ENCODE data around the gene RBMS1.
A peak's percentile ranks its signal among the peaks of the same experiment; 100 is the strongest.

The RBMS1 gene

DNA sequence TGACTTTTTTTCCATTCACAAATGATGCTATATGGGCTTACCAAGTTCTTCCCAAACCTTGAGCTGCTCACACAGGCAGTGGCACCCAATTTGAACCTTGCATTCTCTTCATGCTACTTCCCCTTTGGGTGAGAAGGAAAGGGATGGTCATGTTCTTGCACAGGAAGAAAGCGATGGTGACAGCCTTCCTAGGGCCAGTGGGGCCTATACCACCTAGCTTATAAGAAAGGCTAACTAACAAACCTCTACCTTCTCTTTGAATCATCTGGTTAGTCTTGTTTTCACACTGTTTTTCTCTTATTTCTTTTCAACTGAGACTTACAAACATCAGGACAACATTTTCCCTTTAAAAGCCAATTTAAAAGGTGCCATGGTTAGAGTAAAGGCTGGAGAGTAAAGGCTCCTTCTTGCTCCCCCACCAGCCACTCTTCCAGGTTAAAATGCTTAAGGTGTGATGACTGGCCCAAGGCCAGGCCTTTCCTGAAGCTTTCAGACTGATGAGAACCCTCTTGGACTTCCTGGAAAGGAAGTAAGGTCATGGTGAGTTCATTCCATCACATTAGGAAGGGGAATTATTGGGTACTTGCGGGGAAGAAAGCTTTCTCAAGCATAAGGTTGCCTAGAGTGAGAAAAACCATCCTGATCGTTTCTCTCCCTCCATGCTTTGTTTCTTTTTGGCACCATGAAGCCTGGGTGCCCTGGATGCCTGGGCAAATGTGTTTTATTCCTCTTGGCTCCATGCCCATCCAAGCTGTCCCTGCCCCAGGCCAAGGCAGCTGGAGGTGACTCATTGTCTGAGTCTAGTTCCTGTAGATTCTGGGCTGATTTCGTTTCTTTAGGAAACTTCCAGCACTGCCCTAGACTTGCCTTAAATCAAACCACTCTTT, 252.1 kb downstream of the RBMS1 start:
- peak; percentile 26 for DNase-seq

DNA sequence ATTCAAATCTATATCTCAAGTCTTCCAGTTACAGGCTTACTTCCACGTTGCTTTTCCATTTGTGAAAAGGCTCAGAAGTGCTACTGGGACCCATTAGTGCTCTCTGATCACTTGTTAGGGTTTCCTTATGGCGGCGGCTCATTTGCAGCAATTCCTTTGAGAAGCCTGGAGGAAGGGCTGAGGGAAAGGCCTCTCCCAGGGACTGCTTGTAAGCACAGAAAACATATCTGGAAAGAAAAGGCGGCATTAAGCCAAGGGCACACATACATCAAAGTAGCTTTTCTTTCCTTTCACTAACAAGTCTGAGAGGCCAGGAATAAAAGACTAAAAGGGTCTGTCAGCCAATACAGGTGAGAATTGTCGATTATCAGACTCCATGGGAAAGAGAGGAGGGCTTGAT, 254.2 kb downstream of the RBMS1 start:
- DNase-seq, result no peak

- no peak for DNase-seq
Observed at GRCh38 chr2:160238392-160238791, 255.2 kb downstream of the RBMS1 start.

GRCh38 chr2:160232905-160233475, 260.6 kb downstream of the RBMS1 start:
- no peak for DNase-seq

DNA sequence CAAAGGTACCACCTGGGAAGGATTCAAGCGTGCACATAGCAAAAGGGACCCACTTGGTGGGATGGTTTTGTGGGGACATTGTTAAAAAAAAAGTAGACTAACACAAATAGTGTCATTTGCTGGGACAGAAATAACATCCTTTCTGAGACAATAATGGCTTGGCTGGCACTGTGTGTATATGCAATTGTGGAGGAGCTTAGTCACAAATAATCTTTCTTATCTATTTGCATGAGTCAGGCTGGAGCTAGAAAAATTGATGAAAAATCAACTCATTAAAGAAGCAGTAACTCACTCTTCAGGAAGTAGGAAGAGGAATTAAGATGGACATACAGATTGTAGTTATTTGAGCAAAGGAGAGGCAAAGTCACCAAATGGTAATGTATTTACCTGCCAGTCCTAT, 264.0 kb downstream of the RBMS1 start:
- no peak for DNase-seq

- DNase-seq, result no peak
Observed at GRCh38 chr2:160228141-160228917, 265.3 kb downstream of the RBMS1 start.

DNA sequence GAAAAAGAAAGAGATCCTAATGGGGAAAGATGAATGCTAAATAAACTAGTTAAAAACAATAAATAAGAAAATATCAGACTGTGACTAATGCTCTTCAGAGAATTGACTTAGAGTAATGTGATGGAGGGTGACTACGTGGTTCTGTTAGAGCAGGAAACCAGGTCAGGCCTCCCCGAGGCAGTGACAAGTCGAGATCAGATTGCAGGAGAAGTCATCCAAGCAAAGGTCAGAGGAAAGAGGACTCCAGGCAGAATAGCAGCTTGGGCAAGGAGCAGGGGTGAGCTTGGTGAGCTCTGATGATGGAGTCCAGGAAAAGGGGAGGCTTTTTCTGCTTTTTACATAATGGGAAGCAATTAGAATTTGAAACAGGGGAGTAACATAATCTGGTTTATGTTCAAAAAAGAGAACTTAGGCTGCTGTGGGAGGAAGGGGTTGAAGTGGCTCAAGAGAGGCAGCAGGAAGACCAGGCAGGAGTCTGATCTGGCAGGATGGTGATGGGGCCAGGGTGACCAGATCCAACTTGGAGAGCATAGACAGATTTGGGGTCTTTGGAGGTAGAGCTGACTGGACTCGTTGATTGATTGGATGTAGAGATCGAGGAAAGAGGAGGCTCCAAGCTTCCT, 266.2 kb downstream of the RBMS1 start:
- DNase-seq, result no peak

DNA sequence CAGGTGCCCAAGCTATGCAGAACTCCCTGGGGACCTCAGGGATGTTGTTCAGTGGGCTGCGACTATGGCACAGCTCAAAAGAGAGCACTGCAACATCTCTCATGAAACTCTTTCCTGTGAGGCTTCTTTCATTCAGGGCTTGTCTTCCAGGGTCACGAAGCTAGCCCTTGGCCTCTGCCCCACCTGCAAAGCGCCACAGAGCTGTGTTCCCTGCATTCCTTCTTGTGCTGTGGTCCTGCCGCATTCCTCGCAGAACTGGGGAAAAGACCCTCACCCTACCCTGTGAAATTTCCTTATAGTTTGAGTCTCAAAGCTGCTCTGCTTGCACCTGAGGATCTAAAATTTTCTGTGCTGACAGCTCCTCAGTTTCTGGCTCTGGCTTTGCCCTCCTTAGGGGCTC, 267.2 kb downstream of the RBMS1 start:
- no peak for DNase-seq

DNA sequence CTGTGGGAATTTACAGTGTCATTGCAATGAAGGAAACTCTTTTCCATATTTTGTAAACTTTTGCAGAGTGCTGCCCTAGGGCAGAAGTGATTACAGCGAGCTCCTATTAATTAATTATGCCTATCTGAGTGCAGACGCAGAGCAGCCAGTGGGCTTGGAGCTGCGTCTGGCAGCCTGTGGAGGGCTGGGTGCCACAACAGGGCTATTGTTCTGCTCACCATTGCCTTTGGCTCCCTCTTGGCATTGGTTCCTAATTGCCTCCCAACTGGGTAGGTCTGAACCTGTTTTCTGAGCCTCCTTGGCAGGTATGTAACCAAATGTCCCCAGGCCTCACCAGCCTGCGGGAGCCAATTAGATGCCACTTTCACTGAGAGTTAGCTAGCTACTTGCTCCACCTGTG, 267.9 kb downstream of the RBMS1 start:
- no peak for DNase-seq

- DNase-seq, result no peak
Observed at GRCh38 chr2:160224507-160224906, 269.1 kb downstream of the RBMS1 start.

DNA sequence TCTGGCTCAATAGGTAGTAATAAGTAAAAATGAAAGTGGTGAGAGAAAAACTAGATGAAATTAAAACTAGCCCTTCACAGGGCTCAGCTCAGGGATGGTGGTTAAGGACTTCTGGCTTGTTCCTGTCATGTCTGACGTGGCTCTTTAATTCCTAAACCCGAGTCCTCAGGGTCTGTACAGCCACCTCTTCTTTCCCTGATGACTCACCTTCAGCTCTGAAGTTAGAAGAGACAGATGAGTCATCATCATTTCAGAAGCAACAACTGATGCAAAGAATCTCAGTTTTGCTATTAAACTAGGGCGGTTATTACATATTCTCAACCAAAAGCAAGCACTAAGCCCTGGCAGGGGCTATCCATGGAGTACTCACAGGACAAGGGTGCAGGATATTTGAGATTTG, 269.5 kb downstream of the RBMS1 start:
- no peak for DNase-seq

DNA sequence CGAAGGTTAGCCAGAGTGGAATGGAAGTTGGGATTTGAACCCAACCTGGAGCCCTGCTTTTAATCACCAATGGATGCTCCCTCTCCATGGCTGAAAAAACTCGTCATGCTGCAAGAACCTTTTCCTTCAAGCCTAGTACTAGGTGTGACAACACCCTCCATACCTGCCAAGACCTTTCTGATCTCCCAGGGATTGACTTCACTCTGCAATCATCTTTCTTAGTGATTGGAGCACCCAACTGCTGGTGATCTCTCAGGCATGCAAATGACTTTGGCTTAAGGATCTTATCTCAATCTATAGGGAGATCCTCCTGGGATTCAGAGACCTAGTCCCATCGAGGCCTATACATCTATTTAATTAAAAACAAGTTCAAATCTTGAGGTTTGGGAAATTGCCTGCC, 270.0 kb downstream of the RBMS1 start:
- DNase-seq, result no peak

DNA sequence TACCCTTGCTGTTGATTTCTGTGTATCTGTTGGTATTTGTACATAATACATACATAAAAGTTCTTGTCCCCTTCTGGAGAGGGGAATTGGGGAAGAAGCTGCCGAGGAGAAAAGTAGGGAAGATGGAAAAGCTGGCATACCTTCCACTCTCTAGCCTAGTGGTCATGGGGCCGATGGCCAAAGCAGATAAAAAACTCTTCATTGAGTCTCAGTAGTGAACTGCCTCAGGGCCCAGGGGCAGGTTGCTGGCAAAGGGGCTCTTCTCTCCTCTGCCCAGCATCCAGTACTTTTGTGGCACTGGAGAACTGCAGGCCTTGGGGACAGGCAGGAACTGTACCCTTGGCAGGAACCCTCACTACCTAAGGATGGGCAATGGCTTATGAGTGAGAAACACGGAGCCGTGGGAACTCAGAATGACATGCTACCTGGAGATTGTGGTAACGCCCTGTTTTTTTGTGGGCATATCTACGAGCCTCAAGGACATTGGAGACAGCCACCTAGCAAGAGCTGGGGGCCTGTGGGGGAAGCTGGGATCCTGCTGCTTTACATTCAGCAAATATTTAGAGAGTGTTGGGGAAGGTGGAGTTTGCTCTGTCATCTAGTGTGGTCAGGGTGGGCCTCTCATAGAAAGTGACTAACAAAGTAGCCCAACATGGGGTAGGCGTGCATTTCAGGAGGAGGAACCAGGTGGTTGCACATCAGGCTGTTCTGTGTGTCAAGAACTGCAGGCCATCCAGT, 270.9 kb downstream of the RBMS1 start:
- no peak for DNase-seq
